Stimulated activated CD4-positive, alpha-beta T cell treated with anti-CD3 and anti-CD28 coated beads, TNF-alpha, amount 100 ng/mL, for 24 hours (primary cell): Measurements from ENCODE around the gene SH3BP1.
"Not testable (repeated sequence)": the region's sequence is repeated elsewhere in the genome, so short reads cannot be mapped to it uniquely, and the experiment has no call there.

Experiments used
- DNase-seq, 3 experiments: peaks; one replicate each; pipeline ENCODE4 v3.0.0-alpha.2; 2020; ENCODE audit warnings: low read depth in 3 of 3

Gene SH3BP1

GRCh38 chr22:37633089-37633624 lies 6.3 kb upstream of the SH3BP1 start:
- DNase-seq, result no peak

GRCh38 chr22:37633625-37634416 lies 5.6 kb upstream of the SH3BP1 start:
- DNase-seq, result peak in 2 of 3 experiments; percentile 35 to 64

GRCh38 chr22:37634417-37634924 lies 5.0 kb upstream of the SH3BP1 start:
- DNase-seq, result no peak

GRCh38 chr22:37635157-37635556 lies 4.3 kb upstream of the SH3BP1 start:
- DNase-seq, result no peak

GRCh38 chr22:37636186-37636948 lies 3.1 kb upstream of the SH3BP1 start:
- no peak for DNase-seq

GRCh38 chr22:37636949-37637273 lies 2.6 kb upstream of the SH3BP1 start:
- DNase-seq, result no peak

GRCh38 chr22:37638391-37639069 lies 939 bp upstream of the SH3BP1 start:
- DNase-seq, result no peak

GRCh38 chr22:37639771-37640590 lies 512 bp downstream of the SH3BP1 start:
- no peak for DNase-seq

GRCh38 chr22:37640591-37641560 lies 1.4 kb downstream of the SH3BP1 start:
- DNase-seq, result no peak

- no peak for DNase-seq
Measured at GRCh38 chr22:37641561-37641949, 2.1 kb downstream of the SH3BP1 start.

- DNase-seq, result peak; percentile 72 to 89 (median 80)
Measured at GRCh38 chr22:37643225-37643847, 3.9 kb downstream of the SH3BP1 start.

GRCh38 chr22:37647317-37647716 lies 7.8 kb downstream of the SH3BP1 start:
- no peak for DNase-seq

- no peak for DNase-seq
Measured at GRCh38 chr22:37647928-37648327, 8.5 kb downstream of the SH3BP1 start.

GRCh38 chr22:37650463-37651136 lies 11.1 kb downstream of the SH3BP1 start:
- DNase-seq, result no peak

- no peak for DNase-seq
Measured at GRCh38 chr22:37654563-37655251, 15.2 kb downstream of the SH3BP1 start.

GRCh38 chr22:37655252-37655563 lies 15.7 kb downstream of the SH3BP1 start:
- DNase-seq, result no peak

GRCh38 chr22:37656583-37656982 lies 17.1 kb downstream of the SH3BP1 start:
- not testable (repeated sequence) for DNase-seq

GRCh38 chr22:37657590-37658132 lies 18.2 kb downstream of the SH3BP1 start:
- no peak for DNase-seq
